COLO668 (cell line): ENCODE data around the gene RAD51C.
"Not testable (repeated sequence)": the region's sequence is repeated elsewhere in the genome, so short reads cannot be mapped to it uniquely, and the experiment has no call there.

Source experiments
- DNase-seq: peaks from one replicate; lab custom pipeline; 2025; ENCODE audit not compliant: unreplicated experiment; lab: John Stamatoyannopoulos, UW

RAD51C gene

DNA sequence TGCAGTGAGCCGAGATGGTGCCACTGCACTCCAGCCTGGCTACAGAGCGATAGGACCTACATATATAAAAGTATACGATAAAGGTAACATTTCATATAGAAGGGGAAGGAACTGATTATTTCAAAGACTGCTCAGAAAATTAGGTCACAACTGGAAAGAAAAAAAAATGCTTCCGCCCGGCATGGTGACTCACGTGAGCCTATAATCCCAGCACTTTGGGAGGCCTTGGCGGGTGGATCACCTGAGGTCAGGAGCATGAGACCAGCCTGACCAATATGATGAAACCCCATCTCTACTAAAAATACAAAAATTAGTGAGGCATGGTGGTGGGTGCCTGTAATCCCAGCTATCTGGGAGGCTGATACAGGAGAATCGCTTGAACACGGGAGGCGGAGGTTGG is 8.4 kb upstream of the RAD51C start:
- no peak for DNase-seq

GRCh38 chr17:58684462-58684861 is 7.9 kb upstream of the RAD51C start:
- not testable (repeated sequence) for DNase-seq

DNA sequence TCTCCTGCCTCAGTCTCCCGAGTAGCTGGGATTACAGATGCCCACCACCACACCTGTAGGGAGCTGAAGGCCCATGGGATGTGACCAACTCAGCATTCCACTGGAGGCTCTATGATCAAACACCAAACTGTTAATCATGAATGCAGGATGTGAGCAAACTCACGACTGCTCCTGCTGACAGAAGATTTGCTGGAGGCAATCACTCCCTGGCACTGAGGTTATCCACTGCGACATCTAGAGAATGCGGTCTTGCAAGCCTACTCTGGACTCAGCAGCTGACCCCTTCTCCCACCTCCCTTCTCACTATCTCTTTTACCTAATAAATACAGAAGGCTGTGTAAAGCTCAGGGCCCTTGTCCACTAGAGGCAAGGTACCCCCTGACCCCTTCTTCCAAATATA is 5.4 kb upstream of the RAD51C start:
- no peak for DNase-seq

- DNase-seq, result no peak
These were observed 3.9 kb upstream of the RAD51C start for GRCh38 chr17:58688521-58688920.

- DNase-seq, result not testable (repeated sequence)
These were observed 2.4 kb upstream of the RAD51C start for GRCh38 chr17:58690033-58690432.

- DNase-seq, result no peak
These were observed 632 bp upstream of the RAD51C start, which contains the start of gene TEX14 for GRCh38 chr17:58691701-58692238. TSS of gene TEX14 (minus strand) at chr17:58692045. CDS start at chr17:58652001, 40,044 bp downstream.

- no peak for DNase-seq
These were observed 806 bp downstream of the RAD51C start for GRCh38 chr17:58693208-58693607.

DNA sequence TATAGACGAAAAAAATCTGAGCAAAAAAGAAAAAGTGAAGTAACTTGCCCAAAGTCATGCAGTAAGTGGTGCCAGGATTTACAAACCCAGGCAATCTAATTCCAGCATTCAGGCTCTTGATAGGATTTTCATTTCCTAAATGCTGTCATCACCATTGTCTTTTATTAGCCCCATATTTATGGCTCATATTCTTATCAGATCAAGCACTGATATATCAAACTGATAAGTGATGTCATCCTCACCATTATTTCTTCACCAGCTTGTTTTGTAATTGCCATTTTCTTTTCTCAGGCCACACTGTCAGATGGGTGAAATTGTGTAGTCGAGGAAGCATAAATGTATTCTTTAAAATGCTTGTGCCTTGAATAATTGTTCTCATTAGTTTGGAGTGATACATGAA is 1.3 kb downstream of the RAD51C start:
- no peak for DNase-seq

DNA sequence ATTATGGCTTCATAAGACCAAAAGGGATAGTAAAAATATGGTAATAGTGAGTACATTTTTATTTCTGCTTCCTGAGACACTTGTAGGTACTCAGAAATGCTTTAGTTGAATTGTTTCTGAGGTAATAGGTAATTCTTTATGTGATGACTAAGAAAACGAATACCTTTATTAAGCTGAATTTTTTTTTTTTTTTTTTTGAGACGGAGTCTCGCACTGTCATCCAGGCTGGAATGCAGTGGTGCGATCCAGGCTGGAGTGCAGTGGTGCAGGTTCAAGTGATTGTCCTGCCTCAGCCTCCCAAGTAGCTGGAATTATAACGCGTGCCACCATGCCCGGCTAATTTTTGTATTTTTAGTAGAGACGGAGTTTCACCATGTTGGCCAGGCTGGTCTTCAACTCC is 1.9 kb downstream of the RAD51C start:
- no peak for DNase-seq

DNA sequence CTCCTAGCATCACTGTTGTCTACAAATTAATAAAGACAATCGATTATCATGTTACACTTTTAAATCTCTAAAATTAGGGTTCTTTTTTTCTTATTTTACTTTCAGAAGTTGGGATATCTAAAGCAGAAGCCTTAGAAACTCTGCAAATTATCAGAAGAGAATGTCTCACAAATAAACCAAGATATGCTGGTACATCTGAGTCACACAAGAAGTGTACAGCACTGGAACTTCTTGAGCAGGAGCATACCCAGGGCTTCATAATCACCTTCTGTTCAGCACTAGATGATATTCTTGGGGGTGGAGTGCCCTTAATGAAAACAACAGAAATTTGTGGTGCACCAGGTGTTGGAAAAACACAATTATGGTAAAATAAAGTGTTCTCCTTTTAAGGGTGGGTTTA is 2.4 kb downstream of the RAD51C start:
- DNase-seq, result no peak

GRCh38 chr17:58699771-58700170 is 7.4 kb downstream of the RAD51C start:
- DNase-seq, result no peak

- no peak for DNase-seq
These were observed 9.7 kb downstream of the RAD51C start for GRCh38 chr17:58702045-58702476.

GRCh38 chr17:58702708-58703107 is 10.3 kb downstream of the RAD51C start:
- DNase-seq, result no peak

- no peak for DNase-seq
These were observed 10.9 kb downstream of the RAD51C start for GRCh38 chr17:58703137-58703915.

DNA sequence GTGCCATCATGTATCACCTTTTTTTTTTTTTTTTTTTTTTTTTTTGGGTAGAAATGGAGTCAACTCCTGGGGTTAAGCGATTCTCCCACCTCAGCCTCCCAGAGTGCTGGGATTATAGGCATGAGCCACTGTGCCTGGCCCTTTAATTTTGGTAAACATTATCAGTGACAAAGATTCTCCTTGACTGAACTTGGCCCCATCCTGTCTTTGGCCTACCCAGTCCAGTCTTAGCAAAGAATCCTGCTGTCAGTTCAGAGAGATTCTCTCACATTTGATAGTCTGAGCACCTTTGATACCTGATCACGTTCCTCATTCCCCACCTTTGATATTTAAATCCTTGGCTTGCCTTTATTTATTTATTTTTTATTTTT is 11.5 kb downstream of the RAD51C start:
- no peak for DNase-seq

- no peak for DNase-seq
These were observed 14.1 kb downstream of the RAD51C start for GRCh38 chr17:58706351-58707140.

- DNase-seq, result peak; percentile 21
These were observed 18.6 kb downstream of the RAD51C start for GRCh38 chr17:58710948-58711552.

- no peak for DNase-seq
These were observed 29.9 kb downstream of the RAD51C start for GRCh38 chr17:58722274-58722673.

DNA sequence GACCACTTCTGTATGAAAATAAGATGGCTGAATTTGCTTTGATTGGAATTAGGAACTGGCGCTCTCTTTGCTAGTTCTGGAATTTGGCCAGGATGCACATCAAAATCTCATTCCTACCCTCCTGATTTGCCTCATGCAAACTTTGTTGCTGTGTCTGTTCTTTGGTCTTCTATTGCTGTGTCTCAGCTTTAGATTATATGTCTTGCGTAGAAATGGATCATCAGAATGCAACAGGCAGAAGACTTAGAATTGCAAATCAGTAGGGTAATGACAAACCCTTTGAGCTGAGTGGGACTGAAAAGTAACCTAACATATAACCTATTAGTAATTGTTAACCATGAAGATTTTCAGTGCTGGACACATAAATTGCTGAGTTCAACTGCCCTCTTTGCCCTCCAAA is 30.3 kb downstream of the RAD51C start:
- no peak for DNase-seq

- DNase-seq, result no peak
These were observed 36.4 kb downstream of the RAD51C start for GRCh38 chr17:58728798-58729197.

DNA sequence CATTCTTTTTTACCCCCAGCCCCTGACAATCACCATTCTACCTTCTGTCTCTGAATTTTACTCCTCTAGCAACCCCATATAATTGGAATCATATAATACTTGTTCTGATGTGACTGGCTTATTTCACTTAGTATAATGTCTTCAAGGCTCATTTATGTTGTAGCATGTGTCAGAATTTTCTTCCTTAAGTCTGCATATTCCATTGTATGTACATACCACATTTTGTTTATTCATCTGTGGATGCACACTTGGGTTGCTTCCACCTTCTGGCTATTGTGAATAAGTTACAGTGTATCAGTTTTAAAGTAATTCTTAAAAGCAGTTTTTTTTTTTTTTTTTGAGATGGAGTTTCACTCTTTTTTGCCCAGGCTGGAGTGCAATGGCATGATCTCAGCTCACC is 38.5 kb downstream of the RAD51C start:
- no peak for DNase-seq

- no peak for DNase-seq
These were observed 41.6 kb downstream of the RAD51C start for GRCh38 chr17:58734040-58734439.
